Measurements from ENCODE around the gene POMT2.
"Not testable (repeated sequence)": the region's sequence is repeated elsewhere in the genome, so short reads cannot be mapped to it uniquely, and the experiment has no call there.

The POMT2 gene

GRCh38 chr14:77323571-77323970 lies 2.9 kb upstream of the POMT2 start:
- no peak for DNase-seq

- DNase-seq: no peak
Measured at GRCh38 chr14:77322951-77323350, 2.3 kb upstream of the POMT2 start.

DNA sequence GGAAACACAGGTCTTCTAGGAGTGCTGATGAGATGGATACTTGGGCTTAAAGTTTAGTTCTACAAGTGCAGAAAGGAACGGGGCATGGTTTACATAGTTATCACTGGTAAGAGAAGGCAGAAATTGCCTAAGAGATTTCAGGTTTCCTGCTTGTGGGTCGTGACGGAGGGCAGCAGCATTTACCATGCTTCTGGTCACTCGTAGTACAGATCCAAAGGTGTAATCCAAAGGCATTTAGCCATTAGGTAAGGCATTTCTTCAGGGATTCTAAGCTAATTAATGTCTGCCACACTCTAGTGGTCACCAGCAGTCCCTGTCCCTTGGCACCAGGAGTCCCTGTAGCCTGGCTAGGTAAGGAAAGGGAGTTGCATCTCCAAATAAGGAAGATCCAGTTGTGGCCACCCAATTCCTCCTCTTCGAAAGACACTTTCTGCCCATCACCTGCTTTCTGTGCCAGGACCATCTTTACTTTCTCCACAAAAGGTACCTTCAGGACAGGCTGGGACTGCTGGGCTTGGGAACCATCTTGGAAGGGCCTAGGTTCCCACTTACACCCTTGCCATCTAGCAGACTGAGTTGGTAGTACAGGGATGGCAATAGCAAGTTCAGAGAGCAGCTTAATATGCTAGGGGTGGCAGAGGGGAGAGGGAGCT lies 1.7 kb upstream of the POMT2 start:
- DNase-seq: no peak

- DNase-seq: no peak
Measured at GRCh38 chr14:77319422-77319821, 1.3 kb downstream of the POMT2 start.

GRCh38 chr14:77318756-77319155 lies 1.9 kb downstream of the POMT2 start:
- DNase-seq: not testable (repeated sequence)

GRCh38 chr14:77318006-77318553 lies 2.6 kb downstream of the POMT2 start:
- no peak for DNase-seq

DNA sequence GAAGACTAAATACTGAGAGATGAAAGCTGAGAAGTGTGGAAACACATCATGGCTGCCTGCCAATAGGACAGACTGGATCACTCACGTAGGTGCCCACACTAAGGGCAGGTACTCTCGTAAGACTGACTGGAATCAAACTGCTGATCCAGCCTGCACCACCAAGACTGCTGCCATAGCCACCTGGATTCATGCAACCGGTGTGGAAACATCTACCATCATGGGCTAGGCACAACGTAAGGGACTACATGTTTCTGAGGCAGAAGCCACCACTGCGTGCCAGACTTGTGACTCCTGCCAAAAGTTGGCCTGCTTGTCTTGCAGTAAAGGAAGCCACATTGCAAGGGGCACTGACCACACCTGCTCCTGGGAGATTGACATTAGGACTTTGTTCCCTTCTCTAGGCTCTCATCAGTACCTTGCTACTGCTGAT lies 3.8 kb downstream of the POMT2 start:
- DNase-seq: peak; percentile 58

- no peak for DNase-seq
Measured at GRCh38 chr14:77316195-77316505, 4.5 kb downstream of the POMT2 start.

DNA sequence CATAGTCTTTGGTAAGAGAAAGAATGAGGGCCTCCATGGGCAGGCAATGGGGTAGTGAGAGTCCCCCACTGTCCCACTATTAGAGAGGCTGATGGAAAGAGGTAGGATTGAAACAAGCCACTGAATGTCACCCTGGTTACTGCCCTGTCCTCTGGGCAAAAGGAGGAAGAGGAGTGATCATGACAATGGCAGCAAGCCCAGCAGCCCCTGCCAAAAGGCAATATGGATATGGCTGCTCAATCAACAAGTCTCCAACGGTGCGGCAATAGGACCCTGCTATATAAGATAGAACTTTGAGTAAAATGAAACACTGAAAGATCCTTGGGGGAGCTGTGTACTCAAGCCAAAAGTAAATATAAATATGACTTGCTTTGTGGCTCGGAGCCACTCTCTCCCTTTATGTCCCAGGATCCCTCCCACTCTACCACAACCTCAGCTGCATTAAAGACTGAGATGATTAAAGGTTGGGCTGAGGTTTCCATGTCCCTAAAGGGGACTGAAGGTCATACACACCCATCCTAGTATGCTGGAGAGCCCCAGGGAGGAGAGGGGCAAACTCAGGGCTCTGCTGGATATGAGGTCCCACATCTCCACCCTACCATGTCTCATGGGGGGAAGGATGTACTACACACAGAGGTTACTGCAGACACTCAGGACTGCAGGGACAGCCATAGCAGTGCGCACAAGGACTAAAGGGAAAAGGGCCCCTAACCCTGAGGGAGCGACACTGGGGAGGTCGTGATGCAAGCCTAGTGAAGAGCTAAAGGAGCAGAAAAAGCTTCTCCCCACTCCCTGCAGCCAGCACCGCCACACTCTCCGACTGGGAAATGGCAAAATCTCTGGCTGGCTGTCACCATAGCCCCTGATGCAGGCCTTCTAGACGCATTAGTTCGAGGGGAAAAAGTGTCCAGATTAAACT lies 5.9 kb downstream of the POMT2 start:
- DNase-seq: no peak

GRCh38 chr14:77314043-77314442 lies 6.6 kb downstream of the POMT2 start:
- no peak for DNase-seq

DNA sequence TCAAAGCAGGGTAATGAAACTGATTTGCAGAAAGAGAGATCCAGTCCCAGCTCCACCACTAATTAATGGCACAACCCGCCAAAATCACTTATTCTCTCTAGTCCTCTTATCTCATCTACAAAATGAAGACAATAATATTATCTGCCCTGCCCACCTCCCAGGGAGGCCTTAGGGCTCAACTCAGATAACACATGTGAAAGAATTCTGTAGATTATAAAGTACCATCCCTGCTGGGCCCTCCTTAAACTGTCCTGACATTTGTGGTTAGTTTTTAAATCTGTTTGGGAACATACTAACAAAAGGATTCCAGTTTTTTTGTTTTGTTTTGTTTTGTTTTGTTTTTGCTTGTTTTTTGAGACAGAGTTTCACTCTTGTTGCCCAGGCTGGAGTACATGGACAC lies 7.3 kb downstream of the POMT2 start:
- no peak for DNase-seq

DNA sequence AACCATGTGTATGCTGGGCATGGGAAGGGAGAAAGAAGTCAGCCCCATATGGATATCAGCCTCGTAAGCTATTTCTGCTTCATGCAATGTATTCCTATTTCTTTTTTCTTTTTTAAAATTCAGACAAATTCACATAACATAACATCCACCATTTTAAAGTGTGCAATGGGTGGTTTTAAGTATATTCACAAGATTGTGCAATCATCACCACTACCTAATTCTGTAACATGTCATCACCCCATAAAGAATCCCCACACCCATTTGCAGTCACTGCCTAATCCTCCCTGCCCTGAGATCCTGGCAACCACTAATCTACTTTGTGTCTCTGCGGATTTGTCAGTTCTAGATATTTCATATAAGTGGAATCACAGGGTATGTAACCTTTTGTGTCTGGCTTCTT lies 9.5 kb downstream of the POMT2 start:
- no peak for DNase-seq

DNA sequence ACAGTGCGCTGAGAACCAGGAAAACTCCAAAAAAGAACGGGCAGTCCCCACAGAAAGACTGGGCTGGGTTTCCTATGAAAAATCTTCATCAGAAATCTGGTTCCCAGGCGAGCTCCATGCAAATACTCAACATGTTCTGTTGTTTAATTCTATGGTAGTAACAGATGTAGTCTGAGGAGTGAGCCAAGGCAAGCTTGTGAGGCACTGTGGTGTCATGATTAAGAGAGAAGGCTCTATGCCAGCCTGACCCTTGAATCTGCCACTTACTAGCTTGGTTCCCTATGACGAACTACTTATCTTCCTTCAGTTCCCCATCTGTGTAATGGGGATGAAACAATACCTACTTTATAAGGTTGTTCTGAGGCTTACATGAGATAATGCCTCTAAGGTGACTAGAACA lies 10.7 kb downstream of the POMT2 start:
- peak; percentile 71 for DNase-seq

DNA sequence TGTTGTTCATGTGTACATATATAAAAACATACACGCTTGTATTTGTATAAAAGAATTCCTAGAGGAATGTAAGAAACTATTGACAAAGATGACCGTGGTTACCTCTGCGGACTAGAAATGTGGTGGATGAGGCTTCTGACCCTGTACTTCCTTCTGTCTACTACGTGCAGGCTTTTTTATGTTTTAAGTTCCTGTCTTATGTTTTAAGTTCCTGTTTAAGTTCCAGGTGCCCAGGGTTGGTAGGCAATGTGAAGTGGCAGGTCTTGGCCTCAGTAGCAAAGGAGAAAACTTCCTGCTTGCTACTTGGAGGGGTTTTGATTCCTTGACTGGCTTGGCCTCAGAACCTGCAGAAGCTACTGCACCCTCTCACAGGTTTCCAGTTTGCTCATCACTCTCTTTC lies 11.6 kb downstream of the POMT2 start:
- no peak for DNase-seq

- DNase-seq: no peak
Measured at GRCh38 chr14:77306851-77307496, 13.7 kb downstream of the POMT2 start.

DNA sequence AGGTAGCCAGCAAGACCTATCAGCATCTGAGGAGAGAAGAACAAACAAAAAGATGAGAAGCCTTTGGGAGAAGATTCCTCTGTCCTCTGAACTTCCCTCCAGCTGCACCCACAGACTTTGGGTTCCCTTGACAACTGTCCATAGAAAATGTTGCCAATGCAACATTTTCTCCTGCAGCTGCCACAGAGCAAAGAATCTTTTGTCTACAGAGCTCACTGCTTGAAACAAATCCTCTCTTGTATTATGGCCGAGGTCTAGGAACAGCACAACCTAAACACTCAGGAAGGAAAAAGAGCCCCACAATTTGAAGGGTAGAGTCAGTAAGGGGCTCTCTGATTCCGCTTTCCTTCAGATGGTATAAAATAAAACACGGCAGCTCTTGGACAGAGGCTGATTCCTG lies 14.3 kb downstream of the POMT2 start:
- no peak for DNase-seq

- no peak for DNase-seq
Measured at GRCh38 chr14:77305696-77306095, 15.0 kb downstream of the POMT2 start.

GRCh38 chr14:77303417-77304156 lies 17.1 kb downstream of the POMT2 start:
- DNase-seq: no peak

DNA sequence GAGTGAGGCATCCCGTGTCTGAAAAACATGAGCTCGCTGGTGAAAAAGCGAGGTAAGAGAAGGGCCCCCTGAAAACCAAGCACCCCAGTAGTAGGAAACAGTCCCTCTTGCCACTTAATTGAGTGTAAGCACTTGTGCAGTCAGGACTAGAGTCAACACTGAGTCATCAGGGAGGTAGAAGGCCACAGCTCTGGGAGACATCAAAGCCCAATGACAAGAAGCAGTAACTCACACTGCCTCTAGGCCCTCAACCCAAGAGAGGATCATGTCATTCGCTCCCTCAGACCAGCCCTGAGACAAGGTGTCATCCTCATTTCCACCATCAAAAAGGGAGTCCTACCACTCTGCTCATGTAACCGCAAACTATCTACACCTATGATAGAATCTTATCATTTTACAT lies 17.8 kb downstream of the POMT2 start:
- DNase-seq: no peak

GRCh38 chr14:77301103-77301502 lies 19.6 kb downstream of the POMT2 start:
- DNase-seq: peak; percentile 56

DNA sequence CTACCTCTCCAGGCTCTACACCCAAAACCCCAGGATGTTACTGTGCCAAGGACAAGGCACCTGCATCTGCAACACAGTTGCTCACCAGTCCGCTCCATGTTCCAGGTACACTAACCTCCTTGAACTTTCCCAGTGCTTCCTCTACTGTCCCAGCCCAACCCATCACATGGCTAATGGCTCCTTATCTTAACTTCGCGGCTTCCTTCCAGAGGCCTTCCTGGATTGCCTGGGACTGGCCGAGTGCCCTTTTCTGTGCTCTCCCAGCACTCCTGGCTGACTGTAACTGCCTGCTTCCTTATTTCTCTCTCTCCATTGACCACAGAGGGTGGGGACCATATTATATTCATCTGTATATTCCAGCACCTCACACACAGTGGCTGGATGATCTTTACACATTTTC lies 20.9 kb downstream of the POMT2 start:
- no peak for DNase-seq

DNA sequence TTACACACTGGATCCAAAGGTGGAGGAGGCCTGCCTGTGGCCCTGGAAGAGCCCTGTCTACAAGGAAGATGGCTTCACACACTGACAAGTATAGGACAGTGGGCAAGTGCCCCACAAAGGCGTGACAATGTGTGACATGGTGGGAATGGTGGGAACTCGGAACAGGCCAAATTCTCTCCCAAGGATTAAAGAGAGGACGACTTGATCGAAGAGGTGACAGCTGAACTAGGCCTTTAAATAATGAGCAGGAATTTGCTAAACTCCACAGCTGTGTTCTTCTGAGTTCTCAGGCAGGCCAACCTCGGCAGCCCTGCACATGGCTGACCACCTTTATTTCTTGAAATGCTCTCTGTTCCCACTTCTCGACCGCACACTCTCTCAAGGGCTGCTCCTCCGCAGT lies 23.8 kb downstream of the POMT2 start:
- no peak for DNase-seq

DNA sequence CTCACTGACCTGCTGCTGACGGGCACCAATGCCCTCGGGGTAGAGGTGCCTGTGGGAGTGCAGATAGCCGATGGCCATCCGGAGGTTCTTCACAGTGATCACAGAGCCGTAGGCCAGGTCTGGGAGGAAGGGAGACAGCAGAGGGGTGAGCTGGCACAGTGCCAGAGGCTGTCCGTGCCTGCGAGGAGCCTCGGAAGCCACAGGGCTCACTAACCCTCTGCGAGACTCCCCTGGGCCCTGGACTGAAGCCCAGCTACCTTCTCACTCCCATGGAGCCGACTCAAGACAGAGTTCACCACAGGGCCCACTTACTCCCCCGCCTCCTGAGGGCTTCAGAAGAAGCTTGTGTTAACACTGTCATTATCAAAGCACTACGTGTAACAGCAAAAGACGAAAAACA lies 24.5 kb downstream of the POMT2 start:
- no peak for DNase-seq
